Activated CD4-positive, alpha-beta T cell treated with anti-CD3 and anti-CD28 coated beads, Interleukin-2, amount 10 ng/mL, durations not matched to agents 7 days and 5 days (primary cell): ENCODE results near the gene FBXO45. TPM values are rescaled to one million over a fixed set of nuclear protein-coding genes. Genes with fewer than 3 reads are reported as not detected.
"Not testable (repeated sequence)": the region's sequence is repeated elsewhere in the genome, so short reads cannot be mapped to it uniquely, and the experiment has no call there.

Experiments used
- CTCF ChIA-PET: fragments of 350-600 bp; sonication (Branson Sonifier 250); formaldehyde crosslinking; loops from one replicate; lab custom pipeline; 2021; ENCODE audit warnings: antibody characterized with exemption; lab: Charles Lee
- POLR2A ChIA-PET: fragments of 350-600 bp; sonication (Branson Sonifier 250); formaldehyde crosslinking; loops from one replicate; lab custom pipeline; 2021; ENCODE audit warnings: antibody characterized with exemption; lab: Charles Lee
- DNase-seq: peaks from one replicate; pipeline ENCODE4 v3.0.0-alpha.2; 2020
- H3K27ac Mint-ChIP-seq: one replicate; pipeline ENCODE4 v1.8.0; 2021; ENCODE audit warnings: mild to moderate bottlenecking, moderate library complexity, mixed read lengths
- H3K27me3 Mint-ChIP-seq: one replicate; pipeline ENCODE4 v1.8.0; 2021; ENCODE audit warnings: mixed read lengths
- H3K36me3 Mint-ChIP-seq: one replicate; pipeline ENCODE4 v1.8.0; 2021; ENCODE audit warnings: low read depth, mixed read lengths
- H3K4me1 Mint-ChIP-seq: one replicate; pipeline ENCODE4 v1.8.0; 2021; ENCODE audit warnings: mixed read lengths
- H3K4me3 Mint-ChIP-seq: one replicate; pipeline ENCODE4 v1.8.0; 2021; ENCODE audit warnings: mild to moderate bottlenecking, moderate library complexity, mixed read lengths
- H3K9me3 Mint-ChIP-seq: one replicate; pipeline ENCODE4 v1.8.0; 2021; ENCODE audit warnings: mixed read lengths
- total RNA-seq, 2 experiments: library from RNA; stranded (reverse); gene quantifications; one replicate each; pipeline ENCODE4 v1.2.3, GENCODE V29; 2021

Gene FBXO45
- total RNA-seq, 2 experiments from 2014 or later = 14.9 to 15.0 TPM

DNA sequence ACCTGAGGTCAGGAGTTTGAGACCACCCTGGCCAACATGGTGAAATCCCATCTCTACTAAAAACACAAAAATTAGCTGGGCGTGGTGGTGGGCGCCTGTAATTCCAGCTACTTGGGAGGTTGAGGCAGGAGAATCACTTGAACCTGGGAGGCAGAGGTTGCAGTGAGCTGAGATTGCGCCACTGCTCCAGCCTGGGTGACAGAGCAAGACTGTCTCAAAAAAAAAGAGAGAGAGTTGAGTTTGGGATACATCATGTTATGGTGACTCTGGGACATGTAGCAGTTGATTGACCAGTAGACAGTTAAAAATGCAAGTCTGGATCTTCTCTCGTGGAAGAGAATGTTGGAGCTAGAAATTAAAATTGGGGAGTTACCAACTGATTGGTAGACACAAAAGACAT, 69.5 kb downstream of the FBXO45 start:
- CTCF ChIA-PET = interaction anchor here (0.7 to 1.5 kb wide), 2 partner anchors 12 to 328 kb away, joined by 3 read pairs; no protein-coding TSS in a partner anchor
- H3K4me3 Mint-ChIP-seq = peak overlapping the region; percentile 55
- POLR2A ChIA-PET, H3K27me3 Mint-ChIP-seq, DNase-seq, H3K9me3 Mint-ChIP-seq: not testable (repeated sequence)
- peaks cover 36% of the 10 kb centered on the region for H3K36me3 Mint-ChIP-seq
- H3K27ac Mint-ChIP-seq = peak overlapping the region; percentile 74
- H3K4me1 Mint-ChIP-seq = peaks cover 77% of the 10 kb centered on the region

Other genes with a start within 250 kb of the FBXO45 start
- gene TM4SF19, start 230.3 kb upstream of the FBXO45 start, total RNA-seq = not detected
- gene UBXN7, start 136.2 kb upstream of the FBXO45 start, total RNA-seq = 10 to 100 TPM; 54.4 to 64.8 TPM
- 10 to 100 TPM; 37.5 to 38.7 TPM for gene RNF168, start 64.9 kb upstream of the FBXO45 start, total RNA-seq
- gene SMCO1, start 53.3 kb upstream of the FBXO45 start, total RNA-seq = not detected
- 10 to 100 TPM; 19.5 to 24.8 TPM for gene WDR53, start 106 bp upstream of the FBXO45 start, total RNA-seq
- 10 to 100 TPM; 36.6 to 40.6 TPM for gene NRROS, start 71.0 kb downstream of the FBXO45 start, total RNA-seq
- gene CEP19, start 143.6 kb downstream of the FBXO45 start, total RNA-seq = 1 to 10 TPM; 5.3 to 6.0 TPM
- 10 to 100 TPM; 40.9 to 45.4 TPM for gene PIGX, start 143.7 kb downstream of the FBXO45 start, total RNA-seq
- gene PAK2, start 171.2 kb downstream of the FBXO45 start, total RNA-seq = 10 to 100 TPM; 88.6 to 98.5 TPM